AG10803 (cell line): Measurements from ENCODE around the gene SHC3.
A peak's percentile ranks its signal among the peaks of the same experiment; 100 is the strongest.

ENCODE experiments used
- DNase-seq: peaks from one replicate; pipeline ENCODE4 v3.0.0; 2010; ENCODE audit warnings: low read depth
- H3K4me3 ChIP-seq: 2 replicates; pipeline ENCODE4 v1.5.1; 2011; ENCODE audit warnings: mild to moderate bottlenecking, low read length, control low read depth
- CTCF ChIP-seq: conservative IDR thresholded peaks from 2 replicates; pipeline ENCODE4 v1.5.1; 2011; ENCODE audit warnings: mild to moderate bottlenecking, low read length, control low read depth, inconsistent platforms

SHC3 gene

DNA sequence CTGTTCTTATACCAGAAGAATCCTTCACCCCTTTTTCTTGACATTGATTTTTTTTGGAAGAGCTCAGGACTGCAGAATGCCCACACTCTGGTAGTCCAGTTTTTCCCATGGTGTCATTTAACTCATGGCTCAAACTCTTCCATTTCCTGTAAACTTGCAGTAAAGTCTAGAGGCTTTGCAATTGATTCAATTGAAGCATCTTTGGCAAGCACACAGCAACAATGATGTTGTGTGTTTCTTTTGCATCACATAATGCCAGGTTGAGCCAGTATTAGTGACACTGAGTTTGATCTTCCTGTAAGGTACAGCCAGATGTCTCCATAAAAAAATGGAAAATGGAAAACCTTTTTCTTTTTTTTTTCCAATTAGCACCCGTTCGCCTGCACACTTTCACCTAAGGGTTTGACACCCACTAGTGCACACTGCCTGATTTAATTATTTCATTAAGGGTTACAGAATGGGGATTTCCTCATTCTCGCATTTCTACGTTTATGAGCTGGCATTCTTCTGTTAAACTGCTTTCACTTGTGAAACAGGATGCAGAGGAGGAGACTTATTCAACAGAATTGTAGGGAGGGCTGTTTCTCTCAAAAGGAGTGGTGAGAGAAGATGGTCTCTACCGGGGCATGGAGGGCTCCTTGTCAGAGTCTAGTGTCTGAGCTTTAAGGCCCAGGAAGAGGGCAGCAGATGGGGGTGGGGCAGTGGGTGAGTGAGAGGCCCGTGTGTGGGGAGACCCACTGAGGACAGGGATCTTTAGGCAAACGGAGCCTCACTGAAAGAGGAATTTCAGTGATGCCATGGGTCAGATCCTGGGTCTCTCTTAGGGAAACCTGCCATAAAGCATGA is 189.6 kb downstream of the SHC3 start:
- DNase-seq = peak; percentile 79
- H3K4me3 ChIP-seq = 0 out of 2 replicates have a peak overlapping the region, but pooled peaks have one; percentile 21
- TF ChIP-seq CTCF = no peak

DNA sequence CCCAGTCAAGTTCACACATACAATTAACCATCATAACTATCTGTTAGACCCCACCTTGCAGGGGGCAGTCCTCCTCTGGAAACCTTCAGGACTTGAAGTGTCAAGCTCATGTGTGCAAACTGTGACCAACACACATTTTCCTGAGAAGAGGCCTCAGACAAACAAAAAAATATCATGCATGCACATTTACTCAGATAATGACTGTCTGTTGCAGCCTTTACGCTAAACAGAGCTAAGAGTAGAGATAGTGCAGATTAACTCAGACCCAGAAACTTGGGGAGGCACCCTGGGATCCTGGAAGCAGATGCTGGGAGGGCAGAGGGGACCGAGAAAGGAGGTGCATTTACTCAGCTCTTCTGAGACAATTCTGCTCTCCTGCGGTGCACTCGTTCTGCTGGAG is 191.0 kb downstream of the SHC3 start:
- TF ChIP-seq CTCF = no peak
- DNase-seq = no peak
- no peak overlapping the region for H3K4me3 ChIP-seq

GRCh38 chr9:88986776-88987175 is 191.8 kb downstream of the SHC3 start:
- no peak for TF ChIP-seq CTCF
- no peak overlapping the region for H3K4me3 ChIP-seq
- no peak for DNase-seq

GRCh38 chr9:88985616-88986015 is 193.0 kb downstream of the SHC3 start:
- no peak overlapping the region for H3K4me3 ChIP-seq
- no peak for TF ChIP-seq CTCF
- no peak for DNase-seq

DNA sequence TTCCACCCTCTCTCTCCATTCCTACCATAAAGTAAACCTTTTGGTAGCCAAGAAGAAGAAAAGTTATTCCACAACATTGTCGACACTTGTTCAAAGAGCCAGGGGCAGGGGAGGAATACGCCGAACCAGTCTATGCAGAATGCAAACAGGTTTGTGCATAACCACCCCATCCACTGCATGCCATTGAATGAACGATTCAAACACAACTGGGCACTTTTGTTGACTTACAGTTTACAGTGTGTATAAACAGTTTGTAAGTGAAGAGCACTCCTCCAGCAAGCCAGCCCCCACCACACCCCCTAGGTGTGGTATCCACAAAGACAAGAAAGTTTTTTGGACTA is 194.1 kb downstream of the SHC3 start:
- no peak for TF ChIP-seq CTCF
- no peak for DNase-seq
- no peak overlapping the region for H3K4me3 ChIP-seq

DNA sequence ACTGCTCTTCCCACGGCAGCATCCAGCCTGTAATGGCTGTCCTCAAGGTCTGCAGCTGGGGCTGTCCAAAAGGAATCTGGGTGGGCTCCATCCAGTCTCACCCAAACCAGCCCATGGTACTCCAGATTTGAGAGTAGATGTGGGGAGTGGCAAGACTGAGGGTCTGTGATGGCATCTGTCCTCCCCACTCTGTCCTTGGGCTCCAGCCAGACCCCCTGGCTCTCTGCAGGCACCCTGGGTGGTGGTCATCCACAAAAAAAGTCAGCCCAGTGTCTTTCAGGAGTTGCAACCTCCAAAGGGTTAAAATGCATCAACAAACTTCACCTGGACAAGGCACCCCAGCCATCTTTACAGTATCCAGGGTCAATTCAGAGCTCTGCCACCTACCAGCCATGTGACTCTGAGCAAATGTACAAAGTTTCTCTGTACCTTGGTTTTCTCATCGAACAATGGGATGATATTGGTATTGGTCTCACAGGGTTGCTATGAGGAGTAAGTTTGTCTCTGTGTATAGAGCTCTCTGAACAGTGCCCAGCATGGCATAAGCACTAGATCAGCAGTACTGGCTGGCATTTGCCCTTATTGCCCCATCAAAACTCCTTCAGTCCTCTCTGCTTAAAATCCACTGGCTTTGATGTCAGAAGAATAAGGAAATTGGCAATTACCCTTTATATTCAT is 194.6 kb downstream of the SHC3 start:
- H3K4me3 ChIP-seq = no peak overlapping the region
- DNase-seq = no peak
- TF ChIP-seq CTCF = no peak

GRCh38 chr9:88980740-88981203 is 197.8 kb downstream of the SHC3 start:
- DNase-seq = peak; percentile 98
- no peak overlapping the region for H3K4me3 ChIP-seq
- no peak for TF ChIP-seq CTCF
